ENCODE results near the gene ACAD8. TPM values are rescaled to one million over a fixed set of nuclear protein-coding genes. Genes with fewer than 3 reads are reported as not detected.
A peak's percentile ranks its signal among the peaks of the same experiment; 100 is the strongest.

Gene ACAD8
- total RNA-seq, 1 experiment from 2014 or later: 18.9 TPM

- Mint-ChIP-seq H3K27me3 (ENCODE audit: insufficient read depth, unreplicated experiment) (no peaks in the 10 kb centered on the region), H3K36me3 (ENCODE audit: insufficient read depth, unreplicated experiment) (peaks cover 19% of the 10 kb centered on the region), H3K4me3 (ENCODE audit: unreplicated experiment) (no peak overlapping the region), H3K4me1 (ENCODE audit: insufficient read depth, unreplicated experiment) (peaks cover 29% of the 10 kb centered on the region), H3K9me3 (ENCODE audit: unreplicated experiment) (no peaks in the 10 kb centered on the region), H3K27ac (ENCODE audit: low read depth, unreplicated experiment) (no peak overlapping the region)
- TF ChIP-seq CTCF (IDR thresholded peaks at IDR 0.05; ENCODE audit: unreplicated experiment): no peak
- BruUV-seq (replicated peaks): no TSS peak
- intact Hi-C loops (cut with micrococcal nuclease): no loop called here
- ChIA-PET POLR2A (interaction anchor here (0.7 kb wide), 2 partner anchors 22 to 89 kb away, joined by 3 to 4 read pairs; no protein-coding TSS in a partner anchor), CTCF (no interaction called here)
- DNase-seq (ENCODE audit: unreplicated experiment): no peak
These were observed 24.7 kb upstream of the ACAD8 start for GRCh38 chr11:134228625-134229024.

GRCh38 chr11:134229126-134229790 lies 24.1 kb upstream of the ACAD8 start:
- peaks cover 29% of the 10 kb centered on the region for H3K4me1 Mint-ChIP-seq (ENCODE audit: insufficient read depth, unreplicated experiment)
- H3K9me3 Mint-ChIP-seq (ENCODE audit: unreplicated experiment): no peaks in the 10 kb centered on the region
- H3K27ac Mint-ChIP-seq (ENCODE audit: low read depth, unreplicated experiment): peak overlapping the region; percentile 44

GRCh38 chr11:134230339-134230738 lies 23.0 kb upstream of the ACAD8 start:
- TF ChIP-seq CTCF (IDR thresholded peaks at IDR 0.05; ENCODE audit: unreplicated experiment): no peak
- Mint-ChIP-seq H3K4me3 (ENCODE audit: unreplicated experiment) (no peak overlapping the region), H3K4me1 (ENCODE audit: insufficient read depth, unreplicated experiment) (peaks cover 29% of the 10 kb centered on the region), H3K27me3 (ENCODE audit: insufficient read depth, unreplicated experiment) (no peaks in the 10 kb centered on the region), H3K36me3 (ENCODE audit: insufficient read depth, unreplicated experiment) (peaks cover 13% of the 10 kb centered on the region), H3K9me3 (ENCODE audit: unreplicated experiment) (no peaks in the 10 kb centered on the region), H3K27ac (ENCODE audit: low read depth, unreplicated experiment) (no peak overlapping the region)
- ChIA-PET CTCF (interaction anchor here (0.5 to 0.9 kb wide), 2 partner anchors 8 to 14 kb away, joined by 3 read pairs; no protein-coding TSS in a partner anchor), POLR2A (interaction anchor here (1.2 kb wide), 1 partner anchor 11 kb away, joined by 3 read pairs; no protein-coding TSS in a partner anchor)
- no peak for DNase-seq (ENCODE audit: unreplicated experiment)
- intact Hi-C loops (cut with micrococcal nuclease): no loop called here
- no TSS peak for BruUV-seq (replicated peaks)

More at GRCh38 chr11:134229126-134229790, 24.1 kb upstream of the ACAD8 start:
- no peak for TF ChIP-seq CTCF (IDR thresholded peaks at IDR 0.05; ENCODE audit: unreplicated experiment)
- intact Hi-C loops (cut with micrococcal nuclease): no loop called here
- DNase-seq (ENCODE audit: unreplicated experiment): no peak
- POLR2A ChIA-PET: interaction anchor here (0.7 kb wide), 1 partner anchor 21 kb away, joined by 4 read pairs; no protein-coding TSS in a partner anchor
- CTCF ChIA-PET: interaction anchor here (0.9 kb wide), 1 partner anchor 15 kb away, joined by 3 read pairs; no protein-coding TSS in a partner anchor
- Mint-ChIP-seq H3K36me3 (ENCODE audit: insufficient read depth, unreplicated experiment) (peaks cover 13% of the 10 kb centered on the region), H3K27me3 (ENCODE audit: insufficient read depth, unreplicated experiment) (no peaks in the 10 kb centered on the region), H3K4me3 (ENCODE audit: unreplicated experiment) (no peak overlapping the region)
- no TSS peak for BruUV-seq (replicated peaks)

DNA sequence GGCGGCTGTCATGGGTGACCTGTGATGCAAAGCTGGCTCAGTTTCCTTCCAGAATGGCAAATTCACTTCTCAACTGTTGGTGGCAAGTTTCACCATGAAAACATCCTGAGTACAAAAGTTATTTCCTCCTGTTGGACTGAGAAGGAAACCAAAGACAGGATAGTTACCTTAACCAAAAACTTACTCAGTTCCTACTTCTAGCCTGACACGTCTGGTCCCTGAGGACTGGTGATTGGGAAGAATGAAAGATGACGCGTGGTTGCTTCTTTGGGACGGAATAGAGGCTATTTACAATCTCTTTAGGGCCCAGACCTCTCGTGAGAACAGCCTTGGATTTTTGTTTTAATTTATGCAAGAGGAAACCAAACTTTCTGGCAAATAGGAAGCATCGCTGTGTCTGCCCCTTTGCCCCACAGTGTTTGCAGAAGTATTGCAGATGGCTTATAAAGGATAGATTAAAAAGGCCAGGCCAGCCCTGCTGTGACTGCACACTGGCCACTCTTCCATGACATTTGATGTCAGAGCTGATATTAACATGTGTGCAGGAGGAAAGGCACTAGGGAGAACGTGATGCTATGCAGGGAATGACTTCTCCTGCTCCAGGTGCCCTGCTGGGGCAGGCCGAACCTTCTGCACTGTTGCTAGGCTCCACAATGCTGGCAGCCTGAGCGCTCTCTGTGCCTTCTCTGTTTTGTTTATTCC lies 21.3 kb upstream of the ACAD8 start:
- BruUV-seq (replicated peaks): no TSS peak
- Mint-ChIP-seq H3K4me3 (ENCODE audit: unreplicated experiment) (no peak overlapping the region), H3K27ac (ENCODE audit: low read depth, unreplicated experiment) (no peak overlapping the region), H3K36me3 (ENCODE audit: insufficient read depth, unreplicated experiment) (peaks cover 27% of the 10 kb centered on the region), H3K9me3 (ENCODE audit: unreplicated experiment) (no peaks in the 10 kb centered on the region), H3K27me3 (ENCODE audit: insufficient read depth, unreplicated experiment) (no peaks in the 10 kb centered on the region), H3K4me1 (ENCODE audit: insufficient read depth, unreplicated experiment) (peaks cover 23% of the 10 kb centered on the region)
- ChIA-PET CTCF (interaction anchor here (0.6 to 1.4 kb wide), 3 partner anchors 12 to 706 kb away, joined by 3 to 4 read pairs (median 3); no protein-coding TSS in a partner anchor), POLR2A (interaction anchor here (1.3 kb wide), 1 partner anchor 22 kb away, joined by 4 read pairs; no protein-coding TSS in a partner anchor)
- DNase-seq (ENCODE audit: unreplicated experiment): no peak
- TF ChIP-seq CTCF (IDR thresholded peaks at IDR 0.05; ENCODE audit: unreplicated experiment): no peak
- intact Hi-C loops (cut with micrococcal nuclease): no loop called here
